A673 (cell line): ENCODE results near the gene PRORP.

Experiments used
- CTCF ChIP-seq: fragments of 300-800, 200-600 bp; sonication (generic); conservative IDR thresholded peaks from 2 replicates; pipeline ENCODE4 v1.5.1; 2017; ENCODE audit warnings: low read depth, mild to moderate bottlenecking, antibody characterized with exemption, low read length, moderate library complexity, mixed read lengths
- EZH2 ChIP-seq: fragments of 200-600 bp; sonication (generic); IDR thresholded peaks from 2 replicates; pipeline ENCODE4 v1.6.1; 2017; ENCODE audit warnings: borderline replicate concordance, low read depth, mild to moderate bottlenecking, mixed read lengths, antibody characterized with exemption, low read length; ENCODE audit not compliant: poor library complexity, severe bottlenecking

GRCh38 chr14:35124127-35124526, 1.8 kb downstream of the PRORP start:
- no peak for TF ChIP-seq EZH2
- TF ChIP-seq CTCF = no peak
